Thyroid gland (tissue), 4 donors: Measurements from ENCODE around the gene LRMDA. TPM values are rescaled to one million over a fixed set of nuclear protein-coding genes. Genes with fewer than 3 reads are reported as not detected.

ENCODE experiments used
- DNase-seq, 2 donors: peaks; one replicate each; pipeline ENCODE4 v3.0.0-alpha.2; 2019
- H3K27ac ChIP-seq, 3 donors: fragments of 200-600 bp; sonication (generic); 1 replicate in 2 of 3; 2 replicates in 1 of 3; pipeline ENCODE4 v1.5.1; 2016 to 2019; ENCODE audit warnings: mild to moderate bottlenecking in 1 of 3, moderate library complexity in 1 of 3
- H3K27me3 ChIP-seq: fragments of 200-600 bp; sonication (generic); one replicate; pipeline ENCODE4 v1.5.1; 2019
- H3K36me3 ChIP-seq, 2 donors: fragments of 200-600 bp; sonication (generic); one replicate each; pipeline ENCODE4 v1.5.1; 2016 to 2019
- H3K4me1 ChIP-seq, 2 donors: fragments of 200-600 bp; sonication (generic); one replicate each; pipeline ENCODE4 v1.5.1; 2017 to 2019
- H3K4me3 ChIP-seq, 3 donors: fragments of 200-600 bp; sonication (generic); replicated peaks in 1 of 3; 1 replicate in 2 of 3; 2 replicates in 1 of 3; pipeline ENCODE4 v1.5.1; 2016; ENCODE audit warnings: mild to moderate bottlenecking in 1 of 3
- H3K9me3 ChIP-seq: fragments of 200-600 bp; sonication (generic); one replicate; pipeline ENCODE4 v1.5.1; 2017
- CTCF ChIP-seq, 6 experiments: fragments of 200-600 bp in 3 of 6; fragments of 450-650 bp in 3 of 6; sonication (generic) in 3 of 6; IDR thresholded peaks; one replicate each; pipeline ENCODE4 v1.5.1; 2016 to 2019; ENCODE audit warnings: antibody characterized with exemption in 6 of 6, mild to moderate bottlenecking in 2 of 6, inconsistent platforms in 1 of 6, moderate library complexity in 1 of 6
- POLR2A ChIP-seq, 2 donors: fragments of 450-650 bp; IDR thresholded peaks; one replicate each; pipeline ENCODE4 v1.6.1; 2017; ENCODE audit warnings: antibody characterized with exemption in 2 of 2, mild to moderate bottlenecking in 2 of 2, moderate library complexity in 1 of 2
- WGBS, 2 donors: methylation state at CpG; one replicate each; pipeline ENCODE4 v1.1.5; 2017; 5-methylcytosine and 5-hydroxymethylcytosine counted together
- intact Hi-C: fragments of 100-400 bp; cut with DNase I; formaldehyde crosslinking; loops from one replicate; pipeline ENCODE4 v1.15.1; 2023
- total RNA-seq, 4 donors: library from RNA; depleted of rRNA; stranded (reverse); fragments of >200 nt; gene quantifications; one replicate each; pipeline ENCODE4 v1.2.3, GENCODE V29; 2016

Gene LRMDA
- total RNA-seq, 4 donors from 2014 or later, result 16.5 to 31.7 (median 23.2) TPM

GRCh38 chr10:75495434-75496190 lies 64.2 kb downstream of the LRMDA start:
- intact Hi-C loops, result no loop called here
- H3K9me3 ChIP-seq, result no peaks in the 10 kb centered on the region
- no peaks in the 10 kb centered on the region for H3K4me1 ChIP-seq
- no peak overlapping the region for H3K4me3 ChIP-seq
- no peak for TF ChIP-seq POLR2A (IDR thresholded peaks at IDR 0.05)
- TF ChIP-seq CTCF (IDR thresholded peaks at IDR 0.05), result no peak
- no peaks in the 10 kb centered on the region for H3K27me3 ChIP-seq
- no peaks in the 10 kb centered on the region for H3K36me3 ChIP-seq
- no peak overlapping the region for H3K27ac ChIP-seq
- 65 to 69% methylated on average over 4 of the region's 4 CpGs for WGBS, 2 donors
- DNase-seq, result no peak

GRCh38 chr10:75496191-75496567 lies 64.8 kb downstream of the LRMDA start:
- intact Hi-C loops, result no loop called here
- H3K36me3 ChIP-seq, result no peaks in the 10 kb centered on the region
- TF ChIP-seq POLR2A (IDR thresholded peaks at IDR 0.05) (no peak), CTCF (IDR thresholded peaks at IDR 0.05) (no peak)
- DNase-seq, result no peak
- 88 to 99% methylated on average over 1 of the region's 1 CpG for WGBS, 2 donors
- no peaks in the 10 kb centered on the region for H3K27me3 ChIP-seq
- H3K4me3 ChIP-seq, result no peak overlapping the region
- no peaks in the 10 kb centered on the region for H3K9me3 ChIP-seq
- H3K27ac ChIP-seq, result no peak overlapping the region
- no peaks in the 10 kb centered on the region for H3K4me1 ChIP-seq

GRCh38 chr10:75497997-75498883 lies 66.8 kb downstream of the LRMDA start:
- Histone ChIP-seq H3K4me1 (no peaks in the 10 kb centered on the region), H3K36me3 (no peaks in the 10 kb centered on the region), H3K27me3 (no peaks in the 10 kb centered on the region), H3K4me3 (no peak overlapping the region), H3K9me3 (no peaks in the 10 kb centered on the region), H3K27ac (no peak overlapping the region)
- intact Hi-C loops, result no loop called here
- DNase-seq, result no peak
- 84 to 88% methylated on average over 15 of the region's 15 CpGs for WGBS, 2 donors
- TF ChIP-seq POLR2A (IDR thresholded peaks at IDR 0.05) (no peak), CTCF (IDR thresholded peaks at IDR 0.05) (no peak)

- Histone ChIP-seq H3K4me1 (no peaks in the 10 kb centered on the region), H3K36me3 (no peaks in the 10 kb centered on the region), H3K27ac (no peak overlapping the region), H3K9me3 (no peaks in the 10 kb centered on the region), H3K27me3 (no peaks in the 10 kb centered on the region), H3K4me3 (no peak overlapping the region)
- intact Hi-C loops, result no loop called here
- no peak for DNase-seq
- TF ChIP-seq CTCF (IDR thresholded peaks at IDR 0.05), result no peak
- TF ChIP-seq POLR2A (IDR thresholded peaks at IDR 0.05), result no peak
- WGBS, 2 donors, result 82% methylated on average over 5 of the region's 5 CpGs
Observed at GRCh38 chr10:75498884-75499350, 67.5 kb downstream of the LRMDA start.
